K562 (cell line): ENCODE data around the gene SREBF1. TPM values are rescaled to one million over a fixed set of nuclear protein-coding genes. Genes with fewer than 3 reads are reported as not detected.

Experiments
- ATAC-seq: fragments of 200-7000 bp; cut with Tn5 transposase; 3 replicates; pipeline ENCODE4 v1.9.1; 2020; ENCODE audit warnings: moderate library complexity
- BruUV-seq: library from RNA; stranded (reverse); fragments of 400-500 nt; replicated peaks from 2 replicates; lab custom pipeline; 2021; lab: Mats Ljungman, UMichigan
- CTCF ChIA-PET: fragments of 300-600 bp; formaldehyde crosslinking; extraction: SDS; loops from one replicate; lab custom pipeline; 2021; ENCODE audit warnings: low intra/inter-chr PET ratio; lab: Yijun Ruan, JAX
- POLR2A ChIA-PET: fragments of 300-600, 350-650 bp; sonication (Branson Sonifier 250); formaldehyde crosslinking; extraction: SDS; loops from one replicate; lab custom pipeline; 2021; ENCODE audit warnings: antibody characterized with exemption, inconsistent platforms; lab: Yijun Ruan, JAX
- DNase-seq, 4 experiments: peaks; one replicate each; pipeline versions ENCODE4 v3.0.0 to v3.0.0-alpha.2; 2011 to 2018; ENCODE audit warnings: low spot score in 3 of 4, mixed read lengths in 3 of 4; ENCODE audit errors: extremely low read depth in 1 of 4
- FAIRE-seq: peaks from 2 replicates; lab custom pipeline; 2011; peaks lifted over from hg19 to GRCh38; lab: Jason Lieb, UNC
- H2AFZ ChIP-seq: 2 replicates; pipeline ENCODE4 v1.6.0; 2011; ENCODE audit warnings: low read depth, low read length, control low read depth, inconsistent platforms
- H3K27ac ChIP-seq: fragments of 200-600 bp; 3 replicates; pipeline ENCODE4 v1.8.0; 2011; ENCODE audit warnings: low read depth, mild to moderate bottlenecking, control low read depth, inconsistent platforms, low read length, moderate library complexity, mixed read lengths; ENCODE audit errors: extremely low read depth
- H3K27me3 ChIP-seq, 2 experiments: fragments of 300-600 bp in 1 of 2; 2 replicates in 1 of 2; 3 replicates in 1 of 2; pipeline versions ENCODE4 v1.6.0 to v1.8.0; 2011; ENCODE audit warnings: inconsistent platforms in 2 of 2, low read length in 2 of 2, mild to moderate bottlenecking in 1 of 2, mixed read lengths in 1 of 2, moderate library complexity in 1 of 2; ENCODE audit not compliant: control insufficient read depth in 2 of 2, insufficient read depth in 2 of 2
- H3K36me3 ChIP-seq: fragments of 300-600 bp; 3 replicates; pipeline ENCODE4 v1.8.0; 2011; ENCODE audit warnings: mild to moderate bottlenecking, low read length, inconsistent platforms; ENCODE audit not compliant: control insufficient read depth, insufficient read depth
- H3K4me1 ChIP-seq, 2 experiments: fragments of 200-600 bp in 1 of 2; replicated peaks in 1 of 2; 2 replicates in 1 of 2; 3 replicates in 1 of 2; pipeline versions ENCODE4 v1.5.1 to v1.8.0; 2011; ENCODE audit warnings: inconsistent platforms in 2 of 2, low read length in 2 of 2, mild to moderate bottlenecking in 1 of 2, mixed read lengths in 1 of 2, moderate library complexity in 1 of 2; ENCODE audit not compliant: control insufficient read depth in 2 of 2, insufficient read depth in 2 of 2
- H3K4me2 ChIP-seq: 2 replicates; pipeline ENCODE4 v1.6.1; 2011; ENCODE audit warnings: low read length, control low read depth, inconsistent platforms, mixed read lengths; ENCODE audit not compliant: insufficient read depth
- H3K4me3 ChIP-seq: fragments of 200-600 bp; sonication (generic), shearing (Covaris generic); 2 replicates; pipeline ENCODE4 v1.5.1; 2016; ENCODE audit warnings: control low read depth, inconsistent platforms
- H3K79me2 ChIP-seq: fragments of 200-600 bp; 3 replicates; pipeline ENCODE4 v1.8.0; 2011; ENCODE audit warnings: low read length, inconsistent platforms; ENCODE audit not compliant: control insufficient read depth, insufficient read depth
- H3K9ac ChIP-seq, 2 experiments: 2 replicates each; pipeline versions ENCODE4 v1.6.0 to v1.6.1; 2011; ENCODE audit warnings: low read depth in 2 of 2, low read length in 2 of 2, control low read depth in 1 of 2, inconsistent platforms in 1 of 2, mild to moderate bottlenecking in 1 of 2, mixed read lengths in 1 of 2; ENCODE audit not compliant: insufficient read depth in 1 of 2
- H3K9me1 ChIP-seq: one replicate; pipeline ENCODE4 v1.6.0; 2011; ENCODE audit warnings: inconsistent platforms, mild to moderate bottlenecking, low read length, moderate library complexity; ENCODE audit not compliant: control insufficient read depth, insufficient read depth
- H3K9me3 ChIP-seq: replicated peaks from 2 replicates; pipeline ENCODE4 v1.5.1; 2011; ENCODE audit warnings: low read depth, low read length, inconsistent platforms; ENCODE audit not compliant: control insufficient read depth, insufficient read depth
- H4K20me1 ChIP-seq: replicated peaks from 2 replicates; pipeline ENCODE4 v1.6.1; 2011; ENCODE audit warnings: low read length, inconsistent platforms, mixed read lengths; ENCODE audit not compliant: control insufficient read depth, insufficient read depth
- ATF2 ChIP-seq: sonication (generic); formaldehyde crosslinking; IDR thresholded peaks from 2 replicates; pipeline ENCODE4 v1.8.1; 2022; ENCODE audit warnings: missing genetic modification reagents
- CBX2 ChIP-seq: fragments of 200-600 bp; sonication (generic); IDR thresholded peaks from one replicate; pipeline ENCODE4 v1.6.1; 2012; ENCODE audit warnings: mild to moderate bottlenecking, low read length, inconsistent platforms; ENCODE audit not compliant: insufficient read depth, poor library complexity, severe bottlenecking
- CHD2 ChIP-seq: IDR thresholded peaks from 2 replicates; pipeline ENCODE4 v1.6.1; 2011; ENCODE audit warnings: low read depth, low read length
- EGR1 ChIP-seq: fragments of 450-650 bp; conservative IDR thresholded peaks from 2 replicates; pipeline ENCODE4 v1.6.1; 2017; ENCODE audit warnings: mild to moderate bottlenecking
- JUN ChIP-seq, 2 experiments: sonication (generic) in 1 of 2; formaldehyde crosslinking in 1 of 2; IDR thresholded peaks; 2 replicates each; pipeline versions ENCODE4 v1.6.1 to v1.8.0; 2012 to 2022; ENCODE audit warnings: borderline replicate concordance in 2 of 2, mild to moderate bottlenecking in 2 of 2, improper control_type of control experiment in 1 of 2, low read depth in 1 of 2, low read length in 1 of 2, missing genetic modification reagents in 1 of 2
- KLF6 ChIP-seq: fragments of 250-450 bp; sonication (Bioruptor Pico); IDR thresholded peaks from 2 replicates; pipeline ENCODE4 v1.4.0; 2020; ENCODE audit warnings: mild to moderate bottlenecking, moderate library complexity, borderline replicate concordance
- RB1 ChIP-seq: fragments of 450-650 bp; IDR thresholded peaks from 2 replicates; pipeline ENCODE4 v1.6.1; 2017; ENCODE audit warnings: low read depth, mild to moderate bottlenecking
- TAL1 ChIP-seq: fragments of 450-650 bp; IDR thresholded peaks from 2 replicates; pipeline ENCODE4 v1.6.1; 2016; ENCODE audit warnings: mild to moderate bottlenecking
- TCF15 ChIP-seq: fragments of 250-450 bp; sonication (Bioruptor Pico); IDR thresholded peaks from 2 replicates; pipeline ENCODE4 v1.8.0; 2022; ENCODE audit warnings: moderate library complexity, mild to moderate bottlenecking, inconsistent platforms
- THRAP3 ChIP-seq: fragments of 450-650 bp; IDR thresholded peaks from 2 replicates; pipeline ENCODE4 v1.6.1; 2016; ENCODE audit warnings: mild to moderate bottlenecking, inconsistent platforms, borderline replicate concordance
- ZNF217 ChIP-seq: sonication (generic); formaldehyde crosslinking; IDR thresholded peaks from 2 replicates; pipeline ENCODE4 v1.8.0; 2022; ENCODE audit warnings: mild to moderate bottlenecking, missing genetic modification reagents
- ZNF347 ChIP-seq: fragments of 450-650 bp; formaldehyde crosslinking; IDR thresholded peaks from 2 replicates; pipeline ENCODE4 v1.4.0; 2020; ENCODE audit warnings: low read depth, mild to moderate bottlenecking, moderate library complexity
- ZNF785 ChIP-seq: fragments of 250-450 bp; sonication (Bioruptor Pico); IDR thresholded peaks from 2 replicates; pipeline ENCODE4 v1.4.0; 2020; ENCODE audit warnings: mild to moderate bottlenecking
- WGBS: fragments of 100-300 bp; shearing (Covaris generic); methylation state at CpG from one replicate; pipeline ENCODE4 v1.1.6; 2016; ENCODE audit warnings: low coverage, mixed read lengths; ENCODE audit not compliant: insufficient coverage; ENCODE audit errors: missing lambda C conversion rate; 5-methylcytosine and 5-hydroxymethylcytosine counted together
- in situ Hi-C: fragments of 300-500 bp; cut with MboI; formaldehyde crosslinking; loops from 4 replicates; pipeline ENCODE4 v1.15.0; 2018; ENCODE audit warnings: inconsistent platforms, mixed read lengths
- intact Hi-C: fragments of 100-400 bp; cut with micrococcal nuclease; formaldehyde crosslinking; loops from 2 replicates; pipeline ENCODE4 v1.14.2; 2022
- polyA plus RNA-seq, 8 experiments: library from polyadenylated mRNA; depleted of rRNA in 4 of 8; stranded (reverse) in 5 of 8; unstranded in 3 of 8; fragments of >200 nt; fragmentation: Nextera tagmentation in 2 of 8; fragmentation: Illumina TruSeq in 1 of 8; extraction: Ambion mirVana in 2 of 8; extraction: Trizol in 1 of 8; gene quantifications; 2 replicates each; pipeline versions ENCODE4 v1.2.1 to v1.2.3, GENCODE V29; 2011 to 2014; ENCODE audit warnings: inconsistent platforms in 1 of 8, missing spikeins in 1 of 8
- total RNA-seq, 7 experiments: library from RNA; depleted of rRNA in 6 of 7; stranded (reverse); fragments of >200 nt in 6 of 7; fragmentation: Illumina TruSeq in 2 of 7; extraction: Trizol in 2 of 7; gene quantifications; 2 replicates each; pipeline versions ENCODE4 v1.2.1 to v1.2.3, GENCODE V29; 2011 to 2021; ENCODE audit warnings: low replicate concordance in 1 of 7
- TF ChIP-seq, protein P1 (sequence below): sonication (generic); formaldehyde crosslinking; IDR thresholded peaks from 2 replicates; pipeline ENCODE4 v1.8.0; 2022; ENCODE audit warnings: mild to moderate bottlenecking, missing genetic modification reagents
- TF ChIP-seq, protein P2 (sequence below): fragments of 200-400 bp; formaldehyde crosslinking; IDR thresholded peaks from 2 replicates; pipeline ENCODE4 v1.6.1; 2017; ENCODE audit warnings: mild to moderate bottlenecking, low read depth, low read length, moderate library complexity
- TF ChIP-seq, protein P3 (sequence below): fragments of 450-650 bp; IDR thresholded peaks from 2 replicates; pipeline ENCODE4 v1.6.1; 2016; ENCODE audit warnings: missing biosample characterization, missing genetic modification characterization

SREBF1 gene
- total and polyA plus RNA-seq, 9 of the 15 experiments (the other 6 are each of a cell fraction or from before 2014, with no cell fraction given): 1.6 to 169 (median 69.4) TPM

DNA sequence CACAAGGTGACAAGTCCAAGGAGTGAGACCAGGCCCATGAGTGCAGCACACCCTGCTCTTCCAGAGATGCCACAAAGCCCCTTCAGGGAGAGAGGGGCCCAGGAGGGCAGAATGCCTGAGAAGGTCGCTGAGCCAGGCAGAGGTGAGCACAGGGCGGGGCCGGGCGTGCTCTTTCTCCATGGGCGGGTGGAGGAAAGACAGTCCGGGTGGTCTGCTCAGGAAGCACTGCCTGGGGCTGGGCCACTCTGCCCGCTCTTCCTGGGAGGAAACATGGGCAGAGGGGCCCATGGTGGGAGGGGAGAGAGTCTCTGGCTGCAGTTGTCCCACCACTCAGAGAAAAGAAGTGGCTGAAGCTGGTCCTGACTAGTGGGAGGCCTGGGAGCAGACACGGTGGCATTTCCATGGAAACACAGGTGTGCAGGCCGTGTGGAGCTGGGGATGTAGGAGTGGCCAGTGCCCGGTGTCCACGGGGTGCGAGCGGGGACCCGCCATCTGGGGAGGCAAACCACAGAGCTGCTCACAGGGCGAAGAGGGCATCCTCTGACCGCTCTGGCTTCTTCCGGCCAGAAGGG lies 10.4 kb upstream of the SREBF1 start:
- Histone ChIP-seq H4K20me1 (no peaks in the 10 kb centered on the region), H3K27me3 (no peaks in the 10 kb centered on the region), H3K4me3 (no peak overlapping the region), H3K9me3 (no peaks in the 10 kb centered on the region), H3K27ac (no peak overlapping the region), H3K79me2 (no peaks in the 10 kb centered on the region), H3K4me2 (no peak overlapping the region), H3K9me1 (no peaks in the 10 kb centered on the region), H3K9ac (peak overlapping the region in 1 of 2 experiments; percentile 64; a peak in 1 of 4 replicates), H2AFZ (no peak overlapping the region), H3K36me3 (no peaks in the 10 kb centered on the region), H3K4me1 (peaks cover 41 to 84% of the 10 kb centered on the region in 2 experiments)
- in situ Hi-C loops (no loop called here), intact Hi-C loops (no loop called here)
- POLR2A ChIA-PET: interaction anchor here (0.6 to 5.7 kb wide), 2 partner anchors 9 to 11 kb away, joined by 3 to 39 read pairs; partner anchors contain the start of gene SREBF1
- no peak for ATAC-seq
- BruUV-seq: no TSS peak
- no peak for FAIRE-seq
- no peak for DNase-seq
- 57% methylated on average over 13 of the region's 17 CpGs for WGBS
- CTCF ChIA-PET: no interaction called here
- TF ChIP-seq CBX2: no peak
- no peak for TF ChIP-seq KLF6 (CRISPR knock-in tag)
- no peak for TF ChIP-seq RB1
- no peak for TF ChIP-seq THRAP3
- no peak for TF ChIP-seq TCF15 (CRISPR knock-in tag)
- TF ChIP-seq CHD2: no peak
- TF ChIP-seq ATF2 (CRISPR knock-in tag): no peak
- TF ChIP-seq JUN (IDR thresholded peaks at IDR 0.05; ENCODE audit: borderline replicate concordance, low read depth, low read length): no peak
- no peak for TF ChIP-seq JUN (CRISPR knock-in tag; IDR thresholded peaks at IDR 0.05; ENCODE audit: borderline replicate concordance)
- no peak for TF ChIP-seq EGR1
- TF ChIP-seq, protein P1, sequence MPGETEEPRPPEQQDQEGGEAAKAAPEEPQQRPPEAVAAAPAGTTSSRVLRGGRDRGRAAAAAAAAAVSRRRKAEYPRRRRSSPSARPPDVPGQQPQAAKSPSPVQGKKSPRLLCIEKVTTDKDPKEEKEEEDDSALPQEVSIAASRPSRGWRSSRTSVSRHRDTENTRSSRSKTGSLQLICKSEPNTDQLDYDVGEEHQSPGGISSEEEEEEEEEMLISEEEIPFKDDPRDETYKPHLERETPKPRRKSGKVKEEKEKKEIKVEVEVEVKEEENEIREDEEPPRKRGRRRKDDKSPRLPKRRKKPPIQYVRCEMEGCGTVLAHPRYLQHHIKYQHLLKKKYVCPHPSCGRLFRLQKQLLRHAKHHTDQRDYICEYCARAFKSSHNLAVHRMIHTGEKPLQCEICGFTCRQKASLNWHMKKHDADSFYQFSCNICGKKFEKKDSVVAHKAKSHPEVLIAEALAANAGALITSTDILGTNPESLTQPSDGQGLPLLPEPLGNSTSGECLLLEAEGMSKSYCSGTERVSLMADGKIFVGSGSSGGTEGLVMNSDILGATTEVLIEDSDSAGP (CRISPR knock-in tag): no peak
- no peak for TF ChIP-seq ZNF217 (CRISPR knock-in tag)
- TF ChIP-seq TAL1: no peak
- TF ChIP-seq ZNF347 (CRISPR knock-in tag): no peak
- TF ChIP-seq, protein P2, sequence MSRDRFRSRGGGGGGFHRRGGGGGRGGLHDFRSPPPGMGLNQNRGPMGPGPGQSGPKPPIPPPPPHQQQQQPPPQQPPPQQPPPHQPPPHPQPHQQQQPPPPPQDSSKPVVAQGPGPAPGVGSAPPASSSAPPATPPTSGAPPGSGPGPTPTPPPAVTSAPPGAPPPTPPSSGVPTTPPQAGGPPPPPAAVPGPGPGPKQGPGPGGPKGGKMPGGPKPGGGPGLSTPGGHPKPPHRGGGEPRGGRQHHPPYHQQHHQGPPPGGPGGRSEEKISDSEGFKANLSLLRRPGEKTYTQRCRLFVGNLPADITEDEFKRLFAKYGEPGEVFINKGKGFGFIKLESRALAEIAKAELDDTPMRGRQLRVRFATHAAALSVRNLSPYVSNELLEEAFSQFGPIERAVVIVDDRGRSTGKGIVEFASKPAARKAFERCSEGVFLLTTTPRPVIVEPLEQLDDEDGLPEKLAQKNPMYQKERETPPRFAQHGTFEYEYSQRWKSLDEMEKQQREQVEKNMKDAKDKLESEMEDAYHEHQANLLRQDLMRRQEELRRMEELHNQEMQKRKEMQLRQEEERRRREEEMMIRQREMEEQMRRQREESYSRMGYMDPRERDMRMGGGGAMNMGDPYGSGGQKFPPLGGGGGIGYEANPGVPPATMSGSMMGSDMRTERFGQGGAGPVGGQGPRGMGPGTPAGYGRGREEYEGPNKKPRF: no peak
- no peak for TF ChIP-seq ZNF785 (CRISPR knock-in tag)
- TF ChIP-seq, protein P3, sequence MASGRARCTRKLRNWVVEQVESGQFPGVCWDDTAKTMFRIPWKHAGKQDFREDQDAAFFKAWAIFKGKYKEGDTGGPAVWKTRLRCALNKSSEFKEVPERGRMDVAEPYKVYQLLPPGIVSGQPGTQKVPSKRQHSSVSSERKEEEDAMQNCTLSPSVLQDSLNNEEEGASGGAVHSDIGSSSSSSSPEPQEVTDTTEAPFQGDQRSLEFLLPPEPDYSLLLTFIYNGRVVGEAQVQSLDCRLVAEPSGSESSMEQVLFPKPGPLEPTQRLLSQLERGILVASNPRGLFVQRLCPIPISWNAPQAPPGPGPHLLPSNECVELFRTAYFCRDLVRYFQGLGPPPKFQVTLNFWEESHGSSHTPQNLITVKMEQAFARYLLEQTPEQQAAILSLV (tag): no peak
